HG03558 (cell line): ENCODE measurements around the gene C11orf42.
A peak's percentile ranks its signal among the peaks of the same experiment; 100 is the strongest.

Experiments used
- ATAC-seq: cut with Tn5 transposase; IDR thresholded peaks from one replicate; pipeline ENCODE4 v1.9.1; 2021; ENCODE audit warnings: moderate number of reproducible peaks; ENCODE audit not compliant: unreplicated experiment; ENCODE audit errors: extremely low read depth

Gene C11orf42

DNA sequence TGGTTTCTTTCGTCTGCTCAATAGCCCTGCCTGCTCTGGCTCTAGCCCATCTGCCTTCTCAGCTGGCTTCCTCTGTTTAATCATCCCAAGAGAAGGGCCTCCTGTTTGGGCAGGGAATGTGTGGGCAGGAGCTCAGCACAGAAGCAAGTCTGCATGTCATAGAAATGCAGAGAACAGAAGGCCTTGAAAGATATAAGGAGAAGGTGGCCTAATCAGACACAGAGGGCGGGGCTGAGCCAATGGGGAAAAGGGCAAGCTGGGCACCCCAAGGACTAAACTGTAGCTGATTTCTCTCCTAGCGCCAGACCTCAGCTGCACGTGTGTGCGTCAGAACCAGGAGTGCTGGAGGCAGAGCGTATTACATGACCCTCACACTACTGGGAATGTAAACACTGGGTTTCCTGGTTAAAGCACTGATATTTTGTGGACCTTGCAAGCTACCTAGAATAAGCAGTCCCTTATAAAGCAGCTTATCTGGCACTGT lies 46.7 kb downstream of the C11orf42 start:
- no peak for ATAC-seq

DNA sequence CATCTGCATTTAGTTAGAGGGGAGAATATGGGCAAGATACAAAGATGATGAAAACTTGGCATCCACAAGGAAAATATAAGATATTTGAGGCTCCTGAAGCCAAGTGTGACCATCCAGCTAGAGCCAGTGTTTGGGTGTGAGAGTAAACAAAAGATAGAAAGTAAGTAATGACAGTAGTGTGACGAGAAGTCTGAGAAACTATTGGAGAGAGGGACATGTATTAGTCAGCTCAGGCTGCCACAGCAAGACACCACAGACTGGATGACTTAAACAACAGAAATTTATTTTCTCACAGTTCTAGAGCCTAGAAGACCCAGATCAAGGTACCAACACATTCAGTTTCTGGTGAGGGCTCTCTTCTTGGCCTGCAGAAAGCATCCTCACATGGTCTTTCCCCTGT lies 47.8 kb downstream of the C11orf42 start:
- peak; percentile 63 for ATAC-seq

DNA sequence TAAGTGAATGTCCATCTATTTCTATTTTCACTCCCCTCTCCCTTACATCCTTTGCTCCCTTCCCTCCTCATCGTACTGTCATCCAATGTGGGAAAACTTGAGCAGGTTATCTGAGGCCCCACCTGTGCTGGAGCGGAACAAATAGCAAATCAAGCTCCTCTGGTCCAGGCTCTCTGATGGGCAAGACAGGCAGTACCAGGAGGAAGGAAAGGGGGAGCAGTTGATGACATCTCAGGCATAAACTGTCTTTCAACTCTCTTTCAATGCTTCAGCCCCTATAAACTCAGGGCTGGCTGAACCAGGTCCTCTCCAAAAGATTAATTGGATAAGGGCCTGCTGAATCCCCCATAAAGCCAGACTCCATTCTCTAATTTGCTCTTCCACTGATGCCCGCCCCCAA lies 52.8 kb downstream of the C11orf42 start:
- no peak for ATAC-seq

DNA sequence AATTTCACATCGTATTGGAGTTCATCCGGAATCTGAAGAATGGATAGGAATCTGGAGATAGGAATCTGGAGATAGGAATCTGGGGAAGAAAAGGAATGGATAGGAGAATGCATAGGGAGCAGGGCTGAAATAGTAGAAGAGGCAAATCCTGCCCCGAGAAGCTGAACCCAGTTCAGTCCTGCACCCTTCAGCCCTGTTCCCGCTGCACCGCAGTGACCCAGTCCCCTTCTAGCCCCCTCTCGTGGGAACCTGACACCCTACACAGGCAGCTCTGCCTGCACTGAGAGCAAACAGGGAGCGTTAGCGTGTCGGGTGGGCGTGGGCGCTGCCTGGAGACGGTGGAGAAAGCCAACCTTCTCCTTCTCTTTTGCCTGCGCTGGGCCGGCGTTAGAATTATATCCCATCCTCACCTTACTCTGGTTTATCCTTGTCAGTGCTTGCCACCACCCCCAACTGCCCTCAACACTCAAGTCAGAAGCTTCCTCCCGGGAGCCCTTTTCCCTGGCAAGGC lies 53.3 kb downstream of the C11orf42 start:
- ATAC-seq = no peak

DNA sequence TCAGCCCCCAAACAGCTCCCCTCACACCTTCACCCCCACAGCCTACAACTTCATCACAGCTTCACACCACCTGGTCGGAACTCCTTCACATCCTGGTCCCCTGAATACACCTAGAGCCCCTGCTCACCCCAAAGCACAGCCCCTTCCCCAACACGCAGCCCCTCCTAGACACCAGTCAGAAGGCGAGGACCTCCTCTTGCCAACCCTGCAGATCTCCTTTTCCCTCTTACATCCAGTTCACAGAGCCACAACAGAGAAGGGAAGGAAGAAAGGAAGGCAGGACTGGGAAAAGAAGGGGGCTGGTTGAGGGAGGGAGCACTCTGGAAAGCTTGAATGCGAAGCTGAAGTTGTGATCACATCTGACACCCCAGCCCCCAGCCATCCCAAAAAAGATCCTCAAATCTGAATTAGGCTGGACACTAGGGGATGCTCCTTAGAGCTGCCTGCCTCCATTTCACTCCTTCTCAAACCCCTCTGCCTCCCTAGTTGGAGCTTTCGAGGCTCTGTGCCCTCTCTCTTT lies 54.9 kb downstream of the C11orf42 start:
- ATAC-seq = no peak
